Endodermal cell (in vitro differentiated cells): ENCODE results near the gene TUBGCP3. TPM values are rescaled to one million over a fixed set of nuclear protein-coding genes. Genes with fewer than 3 reads are reported as not detected.

Experiments
- DNase-seq: peaks from one replicate; pipeline ENCODE4 v3.0.0-alpha.2; 2017
- H3K27ac ChIP-seq: 2 replicates; pipeline ENCODE4 v1.5.1; 2013; ENCODE audit warnings: mild to moderate bottlenecking, low read depth, low read length, moderate library complexity
- H3K27me3 ChIP-seq: 2 replicates; pipeline ENCODE4 v1.6.1; 2013; ENCODE audit warnings: mild to moderate bottlenecking, low read length, moderate library complexity; ENCODE audit not compliant: insufficient read depth, control insufficient read depth, poor library complexity, severe bottlenecking
- H3K36me3 ChIP-seq: 2 replicates; pipeline ENCODE4 v1.7.0; 2013; ENCODE audit warnings: mild to moderate bottlenecking, low read length, moderate library complexity; ENCODE audit not compliant: control insufficient read depth, insufficient read depth
- H3K4me1 ChIP-seq: one replicate; pipeline ENCODE4 v1.7.0; 2013; ENCODE audit warnings: low read length; ENCODE audit not compliant: control insufficient read depth, insufficient read depth
- H3K4me3 ChIP-seq: 2 replicates; pipeline ENCODE4 v1.5.1; 2013; ENCODE audit warnings: mild to moderate bottlenecking, low read length, moderate library complexity
- H3K9ac ChIP-seq: 2 replicates; pipeline ENCODE4 v1.6.1; 2013; ENCODE audit warnings: mild to moderate bottlenecking, low read length, moderate library complexity; ENCODE audit not compliant: poor library complexity, severe bottlenecking; ENCODE audit errors: extremely low read depth
- H3K9me3 ChIP-seq: 2 replicates; pipeline ENCODE4 v1.6.1; 2013; ENCODE audit warnings: mild to moderate bottlenecking, low read length, moderate library complexity; ENCODE audit not compliant: control insufficient read depth
- H3K27ac Mint-ChIP-seq: 2 replicates; pipeline ENCODE4 v1.8.0; 2020; ENCODE audit warnings: mixed read lengths
- H3K27me3 Mint-ChIP-seq: 2 replicates; pipeline ENCODE4 v1.8.0; 2021; ENCODE audit warnings: mild to moderate bottlenecking, mixed read lengths; ENCODE audit not compliant: insufficient read depth
- H3K36me3 Mint-ChIP-seq: 2 replicates; pipeline ENCODE4 v1.8.0; 2020; ENCODE audit warnings: low read depth, mixed read lengths
- H3K4me1 Mint-ChIP-seq: 2 replicates; pipeline ENCODE4 v1.8.0; 2020; ENCODE audit warnings: mixed read lengths
- H3K4me3 Mint-ChIP-seq: 2 replicates; pipeline ENCODE4 v1.8.0; 2020; ENCODE audit warnings: mild to moderate bottlenecking, moderate library complexity, mixed read lengths
- H3K9me3 Mint-ChIP-seq: 2 replicates; pipeline ENCODE4 v1.8.0; 2020; ENCODE audit warnings: mild to moderate bottlenecking, mixed read lengths
- CTCF ChIP-seq: fragments of 200-600 bp; sonication (generic); conservative IDR thresholded peaks from 2 replicates; pipeline ENCODE4 v1.5.0; 2021; ENCODE audit warnings: antibody characterized with exemption, mild to moderate bottlenecking
- WGBS, 2 experiments: methylation state at CpG; one replicate each; pipeline versions ENCODE4 v1.1.5 to v1.1.7; 2013; ENCODE audit warnings: missing lambda C conversion rate in 2 of 2, mixed read lengths in 1 of 2; ENCODE audit not compliant: insufficient coverage in 1 of 2, insufficient read length in 1 of 2; 5-methylcytosine and 5-hydroxymethylcytosine counted together
- total RNA-seq, 2 donors: library from RNA; stranded (reverse); fragmentation: NEBNext Ultra II Directional in 1 of 2; extraction: Animal tissue kit (Norgen Biotek cat#: 25700) in 1 of 2; gene quantifications; 2 replicates in 1 of 2; 3 replicates in 1 of 2; pipeline ENCODE4 v1.2.1, GENCODE V29; 2021

The TUBGCP3 gene
- total RNA-seq, 2 donors from 2014 or later = 34.7 to 55.3 TPM

- Histone ChIP-seq H3K4me1 (no peaks in the 10 kb centered on the region), H3K9me3 (no peaks in the 10 kb centered on the region), H3K36me3 (peaks cover 70% of the 10 kb centered on the region), H3K27me3 (no peaks in the 10 kb centered on the region), H3K9ac (no peak overlapping the region), H3K27ac (no peak overlapping the region), H3K4me3 (no peak overlapping the region)
- Mint-ChIP-seq H3K36me3 (peaks cover 57% of the 10 kb centered on the region), H3K9me3 (no peaks in the 10 kb centered on the region), H3K27me3 (no peaks in the 10 kb centered on the region), H3K4me1 (no peaks in the 10 kb centered on the region), H3K27ac (no peak overlapping the region), H3K4me3 (no peak overlapping the region)
- DNase-seq = no peak
- 98% methylated on average over 3 of the region's 3 CpGs; no CpG with 5 or more reads in 1 of the 2 experiments for WGBS, 2 experiments
- peak; percentile 19 for TF ChIP-seq CTCF
These were observed 25.7 kb downstream of the TUBGCP3 start for GRCh38 chr13:112562254-112562653.

- Histone ChIP-seq H3K9ac (no peak overlapping the region), H3K4me1 (no peaks in the 10 kb centered on the region), H3K9me3 (no peaks in the 10 kb centered on the region), H3K27me3 (no peaks in the 10 kb centered on the region), H3K36me3 (peaks cover 70% of the 10 kb centered on the region), H3K4me3 (no peak overlapping the region), H3K27ac (no peak overlapping the region)
- H3K36me3 Mint-ChIP-seq = peaks cover 55% of the 10 kb centered on the region
- TF ChIP-seq CTCF = no peak
- H3K4me1 Mint-ChIP-seq = no peaks in the 10 kb centered on the region
- DNase-seq = no peak
- H3K27ac Mint-ChIP-seq = no peak overlapping the region
- H3K27me3 Mint-ChIP-seq = no peaks in the 10 kb centered on the region
- H3K9me3 Mint-ChIP-seq = no peaks in the 10 kb centered on the region
- 90 to 96% methylated on average over 9 to 10 of the region's 10 CpGs for WGBS, 2 experiments
- no peak overlapping the region for H3K4me3 Mint-ChIP-seq
These were observed 26.5 kb downstream of the TUBGCP3 start for GRCh38 chr13:112561478-112561877.

DNA sequence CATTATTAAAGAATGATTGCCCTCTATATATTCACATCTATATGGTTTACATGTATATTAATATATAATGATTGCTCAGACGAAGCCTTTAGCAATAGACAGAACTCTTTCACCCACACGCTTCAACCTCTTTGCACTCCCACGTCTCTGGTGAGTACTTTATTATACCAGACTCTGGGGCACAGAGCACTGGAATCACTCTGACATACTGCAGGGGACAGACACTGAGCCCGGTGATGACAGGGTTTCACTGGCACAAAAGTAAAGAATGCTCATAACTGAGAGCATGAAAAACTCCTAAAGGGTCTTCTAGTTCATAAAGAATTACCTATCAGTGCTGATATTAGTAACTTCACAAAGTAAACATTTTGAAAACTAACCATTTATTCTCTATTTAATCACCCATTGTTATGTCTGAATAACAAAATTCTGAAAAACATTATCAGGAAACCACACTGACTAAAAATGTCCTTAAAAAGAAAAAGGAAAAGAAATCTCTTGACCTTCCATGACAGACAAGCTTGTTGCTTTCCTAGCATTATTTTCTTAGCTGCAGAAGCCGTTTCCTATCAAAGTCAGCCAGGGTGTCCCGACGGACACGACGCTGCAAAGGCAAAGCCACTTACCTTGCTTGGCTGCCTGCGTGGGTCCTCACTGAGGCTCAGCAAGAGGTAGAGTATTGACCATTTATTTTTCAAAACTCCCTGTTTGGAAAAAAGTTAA is 29.1 kb downstream of the TUBGCP3 start:
- H3K4me3 Mint-ChIP-seq = no peak overlapping the region
- Histone ChIP-seq H3K4me1 (no peaks in the 10 kb centered on the region), H3K27ac (no peak overlapping the region), H3K9me3 (no peaks in the 10 kb centered on the region), H3K36me3 (peaks cover 74% of the 10 kb centered on the region), H3K4me3 (no peak overlapping the region), H3K9ac (no peak overlapping the region), H3K27me3 (no peaks in the 10 kb centered on the region)
- 93 to 97% methylated on average over 6 to 10 of the region's 10 CpGs for WGBS, 2 experiments
- no peaks in the 10 kb centered on the region for H3K4me1 Mint-ChIP-seq
- DNase-seq = no peak
- H3K36me3 Mint-ChIP-seq = peaks cover 59% of the 10 kb centered on the region
- no peaks in the 10 kb centered on the region for H3K9me3 Mint-ChIP-seq
- no peak overlapping the region for H3K27ac Mint-ChIP-seq
- H3K27me3 Mint-ChIP-seq = no peaks in the 10 kb centered on the region
- TF ChIP-seq CTCF = no peak
